HUES6 (cell line): ENCODE data around the gene EXPH5.
"Not testable (repeated sequence)": the region's sequence is repeated elsewhere in the genome, so short reads cannot be mapped to it uniquely, and the experiment has no call there.

Experiments used
- H3K27ac ChIP-seq: 2 replicates; pipeline ENCODE4 v1.7.0; 2013; ENCODE audit warnings: low read depth, mild to moderate bottlenecking, low read length, inconsistent platforms
- H3K27me3 ChIP-seq: 2 replicates; pipeline ENCODE4 v1.6.1; 2013; ENCODE audit warnings: low read length; ENCODE audit not compliant: control insufficient read depth, insufficient read depth
- H3K36me3 ChIP-seq: 2 replicates; pipeline ENCODE4 v1.6.1; 2013; ENCODE audit warnings: low read length; ENCODE audit not compliant: control insufficient read depth, insufficient read depth
- H3K4me1 ChIP-seq: 2 replicates; pipeline ENCODE4 v1.6.1; 2013; ENCODE audit warnings: low read length; ENCODE audit not compliant: control insufficient read depth, insufficient read depth
- H3K4me3 ChIP-seq: 2 replicates; pipeline ENCODE4 v1.5.1; 2013; ENCODE audit warnings: low read depth, low read length
- H3K9ac ChIP-seq: one replicate; pipeline ENCODE4 v1.6.1; 2013; ENCODE audit warnings: mild to moderate bottlenecking, low read length
- H3K9me3 ChIP-seq: 2 replicates; pipeline ENCODE4 v1.6.1; 2013; ENCODE audit warnings: low read depth, low read length; ENCODE audit not compliant: control insufficient read depth, insufficient read depth

The EXPH5 gene, protein sequence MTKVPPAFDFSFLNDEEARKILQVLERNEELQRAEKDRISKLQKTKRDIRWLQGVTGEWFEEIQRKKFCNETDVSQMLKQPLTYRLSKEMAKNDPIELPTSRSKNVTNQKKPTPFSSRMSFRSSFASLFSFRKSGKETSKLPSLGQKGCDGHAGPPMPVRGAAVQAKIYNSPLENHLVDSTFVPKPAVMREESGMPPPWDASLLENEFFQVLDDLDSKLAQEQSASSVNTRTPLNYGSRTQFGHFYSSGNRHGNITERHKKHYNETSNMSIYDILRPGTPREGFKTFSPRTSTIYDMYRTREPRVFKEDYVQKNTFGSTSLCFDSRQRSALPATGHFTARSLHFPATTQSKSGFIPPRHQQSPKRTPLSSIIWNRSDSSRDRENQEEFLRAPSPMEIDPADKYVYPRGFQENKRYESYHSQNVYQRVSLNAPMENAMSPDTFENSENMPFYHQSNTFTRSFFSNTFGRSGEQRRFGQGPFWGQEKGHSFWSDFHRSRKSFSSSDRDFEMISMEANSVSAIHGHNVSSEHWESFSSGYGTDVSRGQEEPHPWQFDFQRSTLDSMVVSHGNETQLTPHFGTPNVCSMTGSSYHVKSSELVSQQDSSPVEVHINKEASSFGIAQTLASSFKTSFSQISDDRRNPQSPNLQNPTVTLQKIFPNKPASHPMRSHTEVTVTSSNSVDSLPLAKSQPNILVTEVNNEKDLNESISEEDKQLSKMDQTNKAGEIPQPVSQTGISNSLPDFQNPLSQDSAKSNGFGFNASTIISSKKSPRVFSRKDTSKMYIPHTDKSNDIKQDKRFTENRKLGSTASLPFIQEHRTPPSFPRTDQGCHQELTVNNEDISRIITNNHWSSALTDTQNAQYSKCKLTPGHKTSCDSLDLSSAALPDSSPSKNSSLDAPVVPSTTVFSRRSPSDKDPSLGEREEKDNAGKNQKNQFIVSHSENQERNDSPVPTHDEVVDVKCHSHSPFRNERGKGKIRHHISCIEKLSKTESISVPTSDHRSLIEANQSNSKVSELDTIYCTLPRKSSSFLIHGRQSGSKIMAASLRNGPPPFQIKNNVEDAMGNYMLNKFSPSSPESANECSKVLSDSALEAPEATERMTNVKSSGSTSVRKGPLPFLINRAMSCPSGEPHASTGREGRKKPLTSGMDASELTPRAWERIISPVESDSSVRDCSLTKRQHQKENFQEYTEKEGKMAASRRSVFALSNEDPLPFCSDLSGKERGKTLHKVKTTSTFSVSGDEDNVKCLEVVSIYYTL (N-terminal part only)

DNA sequence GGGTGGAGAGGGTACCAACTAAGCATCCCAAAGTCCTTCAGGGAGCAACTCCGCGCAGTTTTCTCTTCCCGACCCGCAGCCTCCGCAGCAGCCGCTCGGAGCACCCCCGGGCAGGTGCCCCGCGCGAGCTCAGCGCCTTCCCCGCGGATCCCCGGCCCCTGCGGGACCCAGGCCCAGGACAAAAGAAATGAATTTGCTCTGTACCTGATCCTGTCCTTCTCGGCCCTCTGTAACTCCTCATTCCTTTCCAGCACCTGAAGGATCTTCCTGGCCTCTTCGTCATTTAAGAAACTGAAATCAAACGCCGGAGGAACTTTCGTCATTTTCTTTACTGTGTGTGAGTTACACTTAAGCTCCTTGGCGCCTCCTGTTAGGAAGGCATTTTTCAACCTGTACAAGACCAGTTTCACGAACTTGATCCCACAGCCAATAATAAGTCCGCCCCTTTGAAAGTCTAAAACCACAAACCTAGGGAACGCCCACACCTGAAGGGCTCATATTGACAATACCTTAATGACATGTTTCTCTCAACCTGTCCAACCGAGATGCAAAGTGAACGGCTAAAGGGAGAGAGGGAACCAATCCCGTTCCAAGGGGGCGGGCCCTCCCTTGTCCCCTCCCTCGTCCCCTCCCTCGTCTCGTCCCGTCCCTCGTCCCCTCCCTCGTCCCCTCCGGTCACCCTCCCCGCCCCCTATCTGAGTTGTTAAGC lies at the start of gene EXPH5:
Gene EXPH5 (minus strand): TSS at position 555 of the 709 bp plus-strand sequence. CDS start 232 bp downstream, at position 323.
- Histone ChIP-seq H3K9me3 (no peaks in the 10 kb centered on the region), H3K36me3 (no peaks in the 10 kb centered on the region), H3K4me1 (peaks cover 19% of the 10 kb centered on the region), H3K9ac (peak within 1 kb of the TSS; percentile 47), H3K4me3 (peak within 1 kb of the TSS; percentile 72), H3K27me3 (peaks cover 28% of the 10 kb centered on the region), H3K27ac (no peak within 1 kb of the TSS; the same call in 1 of the 2 replicates)

DNA sequence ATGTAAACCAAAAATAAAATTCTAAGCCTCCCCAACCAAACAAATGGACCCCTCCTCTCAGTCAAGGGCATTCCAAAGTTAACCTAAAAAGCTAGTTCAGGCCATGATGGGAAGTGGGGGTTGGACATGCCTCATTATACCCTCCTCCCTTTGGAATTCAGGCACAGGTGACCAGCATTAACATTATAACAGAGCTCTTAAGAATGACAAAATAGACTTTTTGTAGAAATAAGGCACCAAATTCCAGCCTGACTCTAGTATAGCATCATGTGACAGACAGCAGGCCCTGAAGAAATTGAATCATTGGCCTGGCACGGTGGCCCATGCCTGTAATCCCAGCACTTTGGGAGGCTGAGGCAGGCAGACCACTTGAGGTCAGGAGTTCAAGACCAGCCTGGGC lies 48.2 kb upstream of the EXPH5 start:
- not testable (repeated sequence) for H3K27me3 ChIP-seq, H3K9me3 ChIP-seq, H3K4me1 ChIP-seq, H3K9ac ChIP-seq, H3K36me3 ChIP-seq, H3K4me3 ChIP-seq
- H3K27ac ChIP-seq = peak overlapping the region; percentile 47; the same call in 1 of the 2 replicates

DNA sequence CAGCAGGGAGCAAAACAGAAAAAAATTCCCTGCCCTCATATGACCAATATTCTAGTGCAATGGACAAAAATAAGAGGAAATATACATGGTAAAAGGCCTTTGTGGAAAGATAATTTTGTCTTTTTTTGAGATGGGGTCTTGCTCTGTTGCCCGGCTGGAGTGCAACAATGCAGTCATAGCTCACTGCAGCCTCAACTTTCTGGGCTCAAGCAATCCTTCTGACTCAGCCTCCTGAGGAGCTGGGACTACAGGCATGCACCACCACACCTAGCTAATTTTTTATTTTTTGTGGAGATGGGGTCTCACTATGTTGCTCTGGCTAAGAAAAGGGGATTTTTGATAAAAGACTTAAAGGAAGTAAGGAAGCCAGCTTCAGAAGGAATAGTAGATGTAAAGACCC lies 45.6 kb upstream of the EXPH5 start:
- Histone ChIP-seq H3K36me3 (no peaks in the 10 kb centered on the region), H3K4me3 (no peak overlapping the region), H3K4me1 (0 out of 2 replicates have a peak, but pooled peaks cover under 1% of the 10 kb centered on the region), H3K9ac (no peak overlapping the region), H3K27me3 (no peaks in the 10 kb centered on the region), H3K27ac (no peak overlapping the region), H3K9me3 (peaks cover 9% of the 10 kb centered on the region)

DNA sequence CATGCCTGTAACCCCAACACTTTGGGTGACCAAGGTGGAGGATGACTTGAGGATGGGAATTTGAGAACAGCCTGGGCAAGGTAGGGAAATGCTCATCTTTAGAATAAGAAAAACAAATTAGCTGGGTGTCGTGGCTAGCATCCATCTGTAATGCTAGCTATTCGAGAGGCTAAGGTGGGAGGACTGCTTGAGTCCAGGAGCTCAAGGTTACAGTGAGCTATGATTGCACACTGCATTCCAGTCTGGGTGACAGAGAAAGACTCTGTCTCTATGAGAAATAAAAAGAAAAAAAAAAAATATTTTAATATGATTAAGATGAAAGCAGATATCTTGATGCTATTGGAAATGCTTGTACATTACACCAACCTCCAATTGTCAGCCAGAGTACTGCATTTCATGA lies 42.7 kb upstream of the EXPH5 start:
- Histone ChIP-seq H3K36me3 (no peaks in the 10 kb centered on the region), H3K9me3 (peaks cover under 1% of the 10 kb centered on the region; the same call in 1 of the 2 replicates), H3K9ac (no peak overlapping the region), H3K27me3 (no peaks in the 10 kb centered on the region), H3K27ac (no peak overlapping the region), H3K4me1 (peaks cover 4% of the 10 kb centered on the region; the same call in 1 of the 2 replicates), H3K4me3 (no peak overlapping the region)

DNA sequence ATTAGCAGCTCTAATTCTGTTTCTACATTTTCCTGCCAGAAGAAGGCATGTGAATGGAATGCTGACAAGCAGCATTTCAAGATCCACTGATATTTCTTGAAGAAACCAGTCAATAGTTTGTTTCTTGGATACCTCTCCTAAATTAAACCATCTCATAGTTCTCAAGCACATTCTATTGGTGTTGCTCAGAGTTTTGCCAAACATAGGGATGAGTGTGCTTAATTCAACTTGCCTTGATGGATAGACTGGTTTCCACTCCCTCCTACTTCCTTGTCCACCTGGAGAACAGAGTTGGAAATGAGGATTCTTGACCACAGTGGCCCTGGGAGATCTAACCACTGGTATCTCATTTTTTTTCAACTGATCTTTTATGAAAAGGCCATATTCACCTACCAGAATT lies 41.5 kb upstream of the EXPH5 start:
- Histone ChIP-seq H3K4me1 (peaks cover 4% of the 10 kb centered on the region; the same call in 1 of the 2 replicates), H3K36me3 (no peaks in the 10 kb centered on the region), H3K9ac (no peak overlapping the region), H3K4me3 (no peak overlapping the region), H3K27ac (no peak overlapping the region), H3K27me3 (no peaks in the 10 kb centered on the region), H3K9me3 (no peaks in the 10 kb centered on the region)

DNA sequence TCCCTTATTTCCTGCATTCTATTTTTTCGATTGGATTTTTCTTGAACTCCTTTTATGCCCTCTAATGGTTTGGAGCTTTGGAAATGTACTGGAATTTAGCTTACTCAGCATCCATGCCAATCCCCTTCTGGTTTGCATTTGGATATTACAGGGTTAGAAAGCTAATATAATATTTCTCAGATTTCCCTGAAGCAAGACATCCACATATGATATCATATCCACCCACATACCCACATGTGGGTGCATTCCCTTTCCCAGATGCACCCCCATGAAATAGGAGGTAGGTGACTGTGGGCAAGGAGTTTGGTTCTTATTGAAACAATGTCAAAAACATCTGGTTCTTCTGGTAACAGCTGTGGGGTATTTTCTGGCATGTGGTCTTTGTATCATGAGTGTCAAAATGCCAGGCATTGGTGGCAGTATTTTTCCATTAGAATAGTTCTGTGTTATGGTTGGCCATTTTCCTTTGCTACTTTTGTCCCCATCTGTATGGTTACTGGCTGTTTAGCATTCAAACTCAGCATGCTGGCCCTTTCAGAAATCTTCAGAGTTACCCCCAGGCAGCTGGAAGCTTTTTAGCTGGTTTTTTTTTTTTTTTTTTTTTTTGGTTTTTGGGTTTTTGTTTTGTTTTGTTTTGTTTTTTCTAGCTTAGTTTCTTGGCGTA lies 38.6 kb upstream of the EXPH5 start:
- Histone ChIP-seq H3K27me3 (no peaks in the 10 kb centered on the region), H3K4me3 (no peak overlapping the region), H3K36me3 (no peaks in the 10 kb centered on the region), H3K4me1 (peaks cover 4% of the 10 kb centered on the region; the same call in 1 of the 2 replicates), H3K9me3 (peaks cover 20% of the 10 kb centered on the region), H3K27ac (no peak overlapping the region), H3K9ac (no peak overlapping the region)

DNA sequence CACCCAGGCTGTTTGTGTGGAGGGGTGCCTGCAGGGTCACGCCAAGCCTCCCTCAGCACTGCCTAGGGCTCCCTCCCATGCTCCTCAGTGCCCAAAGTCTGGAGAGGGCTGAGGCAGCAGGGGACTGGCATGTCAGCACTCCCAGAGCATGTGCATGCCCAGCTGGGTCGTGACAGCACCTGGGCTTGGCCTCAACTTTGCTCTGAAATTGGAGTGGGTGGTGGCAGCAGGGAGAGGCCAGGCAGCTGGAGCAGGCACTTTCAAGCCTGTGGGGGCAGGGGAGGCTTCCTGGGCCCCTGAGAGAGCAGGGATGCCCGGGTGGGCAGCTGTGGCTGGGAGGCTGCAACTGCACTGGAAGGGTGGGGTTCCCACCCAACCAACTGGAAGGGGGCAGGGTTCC lies 35.7 kb upstream of the EXPH5 start:
- Histone ChIP-seq H3K36me3 (no peaks in the 10 kb centered on the region), H3K4me3 (no peak overlapping the region), H3K27me3 (no peaks in the 10 kb centered on the region), H3K27ac (no peak overlapping the region), H3K9ac (no peak overlapping the region), H3K9me3 (peaks cover 21% of the 10 kb centered on the region), H3K4me1 (peaks cover 6% of the 10 kb centered on the region)

DNA sequence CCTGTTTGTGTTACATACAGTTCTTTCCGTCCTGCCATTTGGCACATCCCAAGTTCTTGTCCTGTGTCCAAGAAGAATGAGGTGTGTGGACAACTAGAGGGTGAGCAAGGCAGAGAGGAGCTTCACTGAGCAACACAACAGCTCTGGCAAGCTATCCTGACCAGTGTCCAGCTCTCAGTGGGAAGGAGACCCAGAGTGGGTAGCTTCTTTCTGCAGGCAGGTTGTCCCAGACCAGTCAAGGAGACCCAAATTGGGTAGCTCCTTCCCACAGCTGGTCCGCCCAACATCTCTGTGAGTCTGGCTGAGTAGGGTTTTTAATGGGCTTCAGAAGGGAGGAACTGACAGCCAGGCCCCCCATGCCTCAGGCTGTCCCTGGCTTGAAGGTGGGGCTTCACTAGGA lies 35.2 kb upstream of the EXPH5 start:
- H3K4me3 ChIP-seq = no peak overlapping the region
- no peak overlapping the region for H3K9ac ChIP-seq
- H3K36me3 ChIP-seq = no peaks in the 10 kb centered on the region
- H3K4me1 ChIP-seq = peaks cover 10% of the 10 kb centered on the region
- H3K27ac ChIP-seq = no peak overlapping the region
- H3K9me3 ChIP-seq = peaks cover 21% of the 10 kb centered on the region
- H3K27me3 ChIP-seq = no peaks in the 10 kb centered on the region

DNA sequence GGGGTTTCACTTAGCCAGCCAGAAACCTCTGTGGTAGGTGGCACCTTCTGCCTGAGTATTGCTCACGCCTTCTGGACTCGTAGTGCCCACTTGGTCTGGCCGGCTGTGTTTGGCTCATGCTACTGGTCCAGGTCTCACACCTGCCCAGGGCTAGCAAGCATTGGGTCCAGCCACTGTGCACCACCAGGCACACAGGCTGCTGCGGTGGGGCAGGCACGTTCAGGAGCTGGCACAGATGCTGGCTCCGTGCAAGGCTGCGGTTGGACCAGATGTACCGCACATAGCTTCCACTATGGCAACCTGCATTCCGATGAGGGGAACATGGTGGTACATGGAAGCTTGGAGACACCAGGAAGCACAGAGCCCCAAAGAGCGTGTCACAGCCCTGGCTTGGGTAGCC lies 34.8 kb upstream of the EXPH5 start:
- H3K9me3 ChIP-seq = peaks cover 21% of the 10 kb centered on the region
- no peaks in the 10 kb centered on the region for H3K27me3 ChIP-seq
- no peak overlapping the region for H3K27ac ChIP-seq
- no peak overlapping the region for H3K4me3 ChIP-seq
- H3K9ac ChIP-seq = no peak overlapping the region
- peaks cover 10% of the 10 kb centered on the region for H3K4me1 ChIP-seq
- H3K36me3 ChIP-seq = no peaks in the 10 kb centered on the region
